ENCODE data around the gene HSD17B14.

DNA sequence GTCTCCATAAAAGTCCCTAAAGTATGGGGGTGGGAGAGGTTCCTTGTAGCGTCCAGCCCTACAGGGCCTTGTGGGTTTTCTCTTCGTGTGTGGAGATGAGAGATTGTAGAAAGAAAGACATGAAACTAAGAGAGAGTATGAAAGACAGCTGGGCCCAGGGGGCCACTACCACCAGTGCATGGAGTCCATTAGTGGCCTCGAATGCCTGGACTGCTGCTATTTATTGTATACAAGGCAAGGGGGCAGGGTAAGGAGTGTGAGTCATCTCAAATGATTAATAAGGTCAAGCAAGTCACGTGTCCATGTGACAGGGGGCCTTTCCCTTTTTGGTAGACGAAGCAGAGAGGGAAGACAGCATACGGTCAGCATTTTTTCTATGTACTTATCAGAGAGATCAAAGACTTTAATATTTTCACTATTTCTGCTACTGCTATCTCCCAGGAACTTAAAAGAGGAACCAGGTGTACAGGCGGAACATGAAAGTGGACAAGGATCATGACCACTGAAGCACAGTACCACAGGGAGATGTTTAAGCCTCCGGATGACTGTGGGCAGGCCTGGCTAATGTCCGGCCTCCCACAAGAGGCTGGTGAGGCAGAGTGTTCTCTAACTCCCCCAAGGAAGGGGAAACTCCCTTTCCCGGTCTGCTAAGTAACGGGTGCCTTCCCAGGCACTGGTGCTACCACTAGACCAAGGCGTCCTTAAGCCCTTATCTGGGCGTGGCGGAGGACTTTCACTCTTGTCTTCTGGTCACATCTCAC, 55.5 kb downstream of the HSD17B14 start:
- TF ChIP-seq POLR2A (IDR thresholded peaks at IDR 0.05), result no peak
- TF ChIP-seq, protein P1, sequence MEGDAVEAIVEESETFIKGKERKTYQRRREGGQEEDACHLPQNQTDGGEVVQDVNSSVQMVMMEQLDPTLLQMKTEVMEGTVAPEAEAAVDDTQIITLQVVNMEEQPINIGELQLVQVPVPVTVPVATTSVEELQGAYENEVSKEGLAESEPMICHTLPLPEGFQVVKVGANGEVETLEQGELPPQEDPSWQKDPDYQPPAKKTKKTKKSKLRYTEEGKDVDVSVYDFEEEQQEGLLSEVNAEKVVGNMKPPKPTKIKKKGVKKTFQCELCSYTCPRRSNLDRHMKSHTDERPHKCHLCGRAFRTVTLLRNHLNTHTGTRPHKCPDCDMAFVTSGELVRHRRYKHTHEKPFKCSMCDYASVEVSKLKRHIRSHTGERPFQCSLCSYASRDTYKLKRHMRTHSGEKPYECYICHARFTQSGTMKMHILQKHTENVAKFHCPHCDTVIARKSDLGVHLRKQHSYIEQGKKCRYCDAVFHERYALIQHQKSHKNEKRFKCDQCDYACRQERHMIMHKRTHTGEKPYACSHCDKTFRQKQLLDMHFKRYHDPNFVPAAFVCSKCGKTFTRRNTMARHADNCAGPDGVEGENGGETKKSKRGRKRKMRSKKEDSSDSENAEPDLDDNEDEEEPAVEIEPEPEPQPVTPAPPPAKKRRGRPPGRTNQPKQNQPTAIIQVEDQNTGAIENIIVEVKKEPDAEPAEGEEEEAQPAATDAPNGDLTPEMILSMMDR (IDR thresholded peaks at IDR 0.05), result no peak
